ENCODE measurements around the gene TNS3. TPM values are rescaled to one million over a fixed set of nuclear protein-coding genes. Genes with fewer than 3 reads are reported as not detected.
A peak's percentile ranks its signal among the peaks of the same experiment; 100 is the strongest.

The TNS3 gene
- polyA plus RNA-seq, 3 donors, result 5.2 to 30.3 (median 7.9) TPM

DNA sequence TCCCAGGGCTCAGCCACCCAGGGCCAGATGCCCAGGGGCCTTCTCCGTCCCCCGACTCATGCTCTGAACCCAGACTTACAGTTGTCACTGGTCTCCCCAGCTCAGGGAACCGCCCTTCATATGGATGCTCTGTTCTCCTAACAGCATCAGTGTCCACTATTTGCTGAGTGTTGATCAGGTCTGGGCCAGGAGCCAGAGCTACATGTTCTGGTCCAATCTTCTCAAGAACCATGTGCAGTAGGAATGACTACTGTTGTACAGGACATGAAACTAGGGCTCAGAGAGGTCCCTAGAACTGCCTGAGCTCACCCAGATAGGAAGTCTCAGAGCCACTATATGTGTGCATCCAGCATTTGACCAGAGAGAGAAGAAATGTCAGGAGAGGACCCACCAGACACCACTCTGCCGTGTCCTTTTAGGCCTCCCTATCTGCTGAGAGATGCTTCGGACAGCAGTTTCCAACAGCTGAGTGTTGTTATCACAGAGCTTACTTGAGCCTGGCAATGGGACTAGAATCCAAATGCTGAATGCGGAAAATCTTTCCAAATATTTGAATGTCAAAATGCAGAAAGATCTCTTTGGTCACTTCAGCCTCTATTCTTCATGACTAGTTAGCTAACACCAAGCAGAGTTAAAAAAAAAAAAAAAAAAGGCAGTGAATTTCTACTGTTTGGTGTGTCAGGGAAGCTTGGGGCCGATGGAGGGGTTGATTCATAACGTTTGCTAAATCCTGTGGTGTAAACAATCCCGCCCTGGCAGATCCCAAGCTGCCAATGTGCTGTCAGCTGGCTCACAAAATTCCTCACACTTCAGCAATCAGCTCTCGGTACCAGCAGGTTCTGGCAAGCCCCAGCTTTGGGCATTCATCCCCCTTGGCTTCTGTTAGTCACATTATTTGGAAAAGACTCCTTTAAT lies 246.1 kb downstream of the TNS3 start:
- Mint-ChIP-seq H3K4me1 (no peaks in the 10 kb centered on the region), H3K9me3 (no peaks in the 10 kb centered on the region), H3K27me3 (ENCODE audit: low read depth in 3 of 3) (no peaks in the 10 kb centered on the region), H3K4me3 (no peak overlapping the region), H3K27ac (peak overlapping the region in 2 of 7 donors; percentile 16 to 58), H3K36me3 (peaks cover 76 to 90% of the 10 kb centered on the region in 2 donors)
- no peak overlapping the region for H3K9ac ChIP-seq (ENCODE audit: insufficient read depth, low read length, poor library complexity, severe bottlenecking)
- WGBS (ENCODE audit: insufficient coverage), result 90% methylated on average over 6 of the region's 10 CpGs
- intact Hi-C loops (cut with micrococcal nuclease), result no loop called here
- H3K4me1 ChIP-seq (ENCODE audit: control insufficient read depth in 1 of 2, insufficient read depth in 2 of 2, low read length in 2 of 2), result no peaks in the 10 kb centered on the region
- no peak for DNase-seq
- peaks cover 43 to 97% of the 10 kb centered on the region in 2 donors for H3K36me3 ChIP-seq (replicated peaks in 1 of 2; ENCODE audit: control insufficient read depth in 1 of 2, insufficient read depth in 2 of 2, low read length in 2 of 2)
- no peak overlapping the region for H2AFZ ChIP-seq (ENCODE audit: insufficient read depth, low read depth, low read length, poor library complexity, severe bottlenecking)
- TF ChIP-seq, protein P1, sequence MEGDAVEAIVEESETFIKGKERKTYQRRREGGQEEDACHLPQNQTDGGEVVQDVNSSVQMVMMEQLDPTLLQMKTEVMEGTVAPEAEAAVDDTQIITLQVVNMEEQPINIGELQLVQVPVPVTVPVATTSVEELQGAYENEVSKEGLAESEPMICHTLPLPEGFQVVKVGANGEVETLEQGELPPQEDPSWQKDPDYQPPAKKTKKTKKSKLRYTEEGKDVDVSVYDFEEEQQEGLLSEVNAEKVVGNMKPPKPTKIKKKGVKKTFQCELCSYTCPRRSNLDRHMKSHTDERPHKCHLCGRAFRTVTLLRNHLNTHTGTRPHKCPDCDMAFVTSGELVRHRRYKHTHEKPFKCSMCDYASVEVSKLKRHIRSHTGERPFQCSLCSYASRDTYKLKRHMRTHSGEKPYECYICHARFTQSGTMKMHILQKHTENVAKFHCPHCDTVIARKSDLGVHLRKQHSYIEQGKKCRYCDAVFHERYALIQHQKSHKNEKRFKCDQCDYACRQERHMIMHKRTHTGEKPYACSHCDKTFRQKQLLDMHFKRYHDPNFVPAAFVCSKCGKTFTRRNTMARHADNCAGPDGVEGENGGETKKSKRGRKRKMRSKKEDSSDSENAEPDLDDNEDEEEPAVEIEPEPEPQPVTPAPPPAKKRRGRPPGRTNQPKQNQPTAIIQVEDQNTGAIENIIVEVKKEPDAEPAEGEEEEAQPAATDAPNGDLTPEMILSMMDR (IDR thresholded peaks at IDR 0.05), result no peak
- H3K9me3 ChIP-seq (replicated peaks in 1 of 2; ENCODE audit: control insufficient read depth in 1 of 2, insufficient read depth in 1 of 2, low read length in 2 of 2), result no peaks in the 10 kb centered on the region
- H3K27ac ChIP-seq (ENCODE audit: low read depth in 1 of 2, low read length in 2 of 2), result no peak overlapping the region
- no peaks in the 10 kb centered on the region for H3K27me3 ChIP-seq (ENCODE audit: control insufficient read depth in 2 of 2, insufficient read depth in 2 of 2, low read length in 2 of 2)
- peaks cover 30% of the 10 kb centered on the region for H4K20me1 ChIP-seq (ENCODE audit: insufficient read depth, low read length)
- H3K4me3 ChIP-seq (replicated peaks in 1 of 3; ENCODE audit: low read depth in 2 of 3, low read length in 3 of 3), result no peak overlapping the region
- H3K4me2 ChIP-seq (replicated peaks; ENCODE audit: extremely low read depth, low read length, poor library complexity, severe bottlenecking), result no peak overlapping the region
- no peaks in the 10 kb centered on the region for H3K79me2 ChIP-seq (ENCODE audit: insufficient read depth, low read length)

DNA sequence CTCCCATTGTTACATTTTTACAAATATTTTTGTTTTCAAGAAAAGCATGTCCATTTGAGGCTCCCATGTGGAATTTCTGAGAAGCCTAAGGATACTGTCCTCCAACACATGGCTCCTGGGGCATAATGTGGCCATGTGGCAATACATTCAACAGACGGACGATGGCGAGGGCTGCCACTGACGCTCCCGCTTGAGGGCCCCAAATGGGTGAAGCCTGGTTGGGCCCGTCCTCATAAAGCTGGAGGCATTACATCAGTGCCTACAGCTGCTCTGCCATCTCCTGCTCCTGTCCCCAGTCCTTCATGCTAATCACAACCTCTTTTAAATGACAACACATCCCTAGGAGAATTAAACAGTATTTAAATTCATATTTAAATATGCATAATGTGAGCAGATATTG lies 246.8 kb downstream of the TNS3 start:
- peaks cover 30% of the 10 kb centered on the region for H4K20me1 ChIP-seq (ENCODE audit: insufficient read depth, low read length)
- WGBS (ENCODE audit: insufficient coverage), result 97% methylated on average over 6 of the region's 6 CpGs

More for the DNA sequence above, 246.8 kb downstream of the TNS3 start:
- H3K9ac ChIP-seq (ENCODE audit: insufficient read depth, low read length, poor library complexity, severe bottlenecking), result no peak overlapping the region
- H3K4me1 ChIP-seq (ENCODE audit: control insufficient read depth in 1 of 2, insufficient read depth in 2 of 2, low read length in 2 of 2), result no peaks in the 10 kb centered on the region
- peaks cover 76 to 90% of the 10 kb centered on the region in 2 donors for H3K36me3 Mint-ChIP-seq
- H3K4me1 Mint-ChIP-seq, result no peaks in the 10 kb centered on the region
- H3K79me2 ChIP-seq (ENCODE audit: insufficient read depth, low read length), result no peaks in the 10 kb centered on the region
- H3K27ac Mint-ChIP-seq, result no peak overlapping the region
- DNase-seq, result no peak
- H3K4me3 ChIP-seq (replicated peaks in 1 of 3; ENCODE audit: low read depth in 2 of 3, low read length in 3 of 3), result no peak overlapping the region
- no peaks in the 10 kb centered on the region for H3K27me3 Mint-ChIP-seq (ENCODE audit: low read depth in 3 of 3)
- TF ChIP-seq, protein P1 (IDR thresholded peaks at IDR 0.05), result no peak
- no peak overlapping the region for H2AFZ ChIP-seq (ENCODE audit: insufficient read depth, low read depth, low read length, poor library complexity, severe bottlenecking)
- no peak overlapping the region for H3K27ac ChIP-seq (ENCODE audit: low read depth in 1 of 2, low read length in 2 of 2)
- H3K36me3 ChIP-seq (replicated peaks in 1 of 2; ENCODE audit: control insufficient read depth in 1 of 2, insufficient read depth in 2 of 2, low read length in 2 of 2), result peaks cover 50 to 97% of the 10 kb centered on the region in 2 donors
- H3K9me3 Mint-ChIP-seq, result no peaks in the 10 kb centered on the region
- H3K27me3 ChIP-seq (ENCODE audit: control insufficient read depth in 2 of 2, insufficient read depth in 2 of 2, low read length in 2 of 2), result no peaks in the 10 kb centered on the region
- no peaks in the 10 kb centered on the region for H3K9me3 ChIP-seq (replicated peaks in 1 of 2; ENCODE audit: control insufficient read depth in 1 of 2, insufficient read depth in 1 of 2, low read length in 2 of 2)
- intact Hi-C loops (cut with micrococcal nuclease), result no loop called here
- no peak overlapping the region for H3K4me3 Mint-ChIP-seq
- no peak overlapping the region for H3K4me2 ChIP-seq (replicated peaks; ENCODE audit: extremely low read depth, low read length, poor library complexity, severe bottlenecking)

Data from CD14-positive monocyte (primary cell).